Chondrocyte (in vitro differentiated cells): ENCODE results near the gene ARMC8. TPM values are rescaled to one million over a fixed set of nuclear protein-coding genes. Genes with fewer than 3 reads are reported as not detected.
"Not testable (repeated sequence)": the region's sequence is repeated elsewhere in the genome, so short reads cannot be mapped to it uniquely, and the experiment has no call there.

Experiments
- DNase-seq: peaks from one replicate; pipeline ENCODE4 v3.0.0; 2021; ENCODE audit warnings: mixed read lengths, low spot score
- H3K27ac Mint-ChIP-seq: one replicate; pipeline ENCODE4 v1.8.0; 2021; ENCODE audit warnings: mild to moderate bottlenecking, moderate library complexity, mixed read lengths; ENCODE audit not compliant: unreplicated experiment
- H3K27me3 Mint-ChIP-seq: 2 replicates; pipeline ENCODE4 v1.8.0; 2021; ENCODE audit warnings: low read depth, mixed read lengths
- H3K36me3 Mint-ChIP-seq: 2 replicates; pipeline ENCODE4 v1.8.0; 2021; ENCODE audit warnings: low read depth, mixed read lengths
- H3K4me1 Mint-ChIP-seq: 2 replicates; pipeline ENCODE4 v1.8.0; 2021; ENCODE audit warnings: low read depth, mild to moderate bottlenecking, mixed read lengths
- H3K4me3 Mint-ChIP-seq: one replicate; pipeline ENCODE4 v1.8.0; 2021; ENCODE audit warnings: mild to moderate bottlenecking, moderate library complexity, mixed read lengths; ENCODE audit not compliant: unreplicated experiment
- H3K9me3 Mint-ChIP-seq: 2 replicates; pipeline ENCODE4 v1.8.0; 2021; ENCODE audit warnings: low read depth, mixed read lengths
- long read RNA-seq: library from polyadenylated mRNA; stranded (forward); transcript quantifications from one replicate; pipeline ENCODE4 v2.0.0, GENCODE V29; 2021
- total RNA-seq: library from RNA; stranded (reverse); gene quantifications from 3 replicates; pipeline ENCODE4 v1.2.1, GENCODE V29; 2021
- TF ChIP-seq, protein P1 (sequence below): fragments of 200-600 bp; sonication (generic); IDR thresholded peaks from 2 replicates; pipeline ENCODE4 v1.5.0; 2021; ENCODE audit warnings: antibody characterized with exemption, mild to moderate bottlenecking, moderate library complexity

The ARMC8 gene, protein sequence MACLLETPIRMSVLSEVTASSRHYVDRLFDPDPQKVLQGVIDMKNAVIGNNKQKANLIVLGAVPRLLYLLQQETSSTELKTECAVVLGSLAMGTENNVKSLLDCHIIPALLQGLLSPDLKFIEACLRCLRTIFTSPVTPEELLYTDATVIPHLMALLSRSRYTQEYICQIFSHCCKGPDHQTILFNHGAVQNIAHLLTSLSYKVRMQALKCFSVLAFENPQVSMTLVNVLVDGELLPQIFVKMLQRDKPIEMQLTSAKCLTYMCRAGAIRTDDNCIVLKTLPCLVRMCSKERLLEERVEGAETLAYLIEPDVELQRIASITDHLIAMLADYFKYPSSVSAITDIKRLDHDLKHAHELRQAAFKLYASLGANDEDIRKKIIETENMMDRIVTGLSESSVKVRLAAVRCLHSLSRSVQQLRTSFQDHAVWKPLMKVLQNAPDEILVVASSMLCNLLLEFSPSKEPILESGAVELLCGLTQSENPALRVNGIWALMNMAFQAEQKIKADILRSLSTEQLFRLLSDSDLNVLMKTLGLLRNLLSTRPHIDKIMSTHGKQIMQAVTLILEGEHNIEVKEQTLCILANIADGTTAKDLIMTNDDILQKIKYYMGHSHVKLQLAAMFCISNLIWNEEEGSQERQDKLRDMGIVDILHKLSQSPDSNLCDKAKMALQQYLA
- 34.2 to 45.2 TPM (median 40.6 TPM) in 3 replicates for total RNA-seq
- long read RNA-seq, full-length matches to known transcripts: 51 of 117 reads
- long read RNA-seq, partial matches to known transcripts: 4 of 117 reads
- long read RNA-seq, other reads (novel, unspliced or antisense): 62 of 117 reads

DNA sequence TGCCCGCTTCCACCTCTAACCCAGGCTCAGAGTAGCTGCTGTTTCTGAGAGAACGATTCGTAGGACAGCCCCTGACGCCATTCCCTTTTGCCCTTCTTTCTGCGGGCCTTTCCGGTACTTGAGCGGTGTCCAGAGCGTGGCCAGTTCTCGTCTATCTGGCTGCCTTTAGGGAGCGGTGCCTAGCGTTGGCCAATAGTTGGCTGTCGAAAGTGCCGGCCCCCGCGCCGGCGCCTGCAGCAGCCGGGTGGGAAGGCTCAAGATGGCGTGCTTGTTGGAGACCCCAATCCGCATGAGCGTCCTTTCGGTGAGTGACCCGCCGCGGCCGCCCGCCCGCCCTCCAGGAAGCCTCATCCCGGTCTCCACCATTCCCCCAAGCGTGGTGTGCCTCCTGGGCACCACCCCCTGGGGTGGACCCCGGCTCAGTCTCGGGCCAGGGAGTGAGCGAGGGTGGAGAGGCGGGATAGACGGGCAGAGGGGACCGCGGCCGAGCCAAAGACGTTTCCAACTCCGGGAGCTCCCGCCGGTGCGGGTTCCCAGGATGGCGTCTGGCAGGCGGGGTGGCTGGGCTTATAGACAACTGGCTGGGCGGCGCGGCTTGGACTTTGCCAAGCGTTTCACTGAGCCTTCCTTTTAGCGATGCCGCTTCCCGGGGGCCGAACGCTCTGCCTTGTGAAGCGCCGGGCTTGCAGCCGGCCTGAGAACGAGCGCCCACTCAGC, at the start of gene ARMC8:
ARMC8 (plus strand) TSS at position 6 of the 717 bp plus-strand sequence; CDS start at position 260, 254 bp downstream.
- no peak for DNase-seq
- Mint-ChIP-seq H3K36me3 (peaks cover 8% of the 10 kb centered on the region), H3K27me3 (peaks cover 2% of the 10 kb centered on the region), H3K4me3 (peak within 1 kb of the TSS; percentile 92), H3K4me1 (peaks cover 38% of the 10 kb centered on the region), H3K27ac (peak within 1 kb of the TSS; percentile 99), H3K9me3 (no peaks in the 10 kb centered on the region)
- TF ChIP-seq, protein P1, sequence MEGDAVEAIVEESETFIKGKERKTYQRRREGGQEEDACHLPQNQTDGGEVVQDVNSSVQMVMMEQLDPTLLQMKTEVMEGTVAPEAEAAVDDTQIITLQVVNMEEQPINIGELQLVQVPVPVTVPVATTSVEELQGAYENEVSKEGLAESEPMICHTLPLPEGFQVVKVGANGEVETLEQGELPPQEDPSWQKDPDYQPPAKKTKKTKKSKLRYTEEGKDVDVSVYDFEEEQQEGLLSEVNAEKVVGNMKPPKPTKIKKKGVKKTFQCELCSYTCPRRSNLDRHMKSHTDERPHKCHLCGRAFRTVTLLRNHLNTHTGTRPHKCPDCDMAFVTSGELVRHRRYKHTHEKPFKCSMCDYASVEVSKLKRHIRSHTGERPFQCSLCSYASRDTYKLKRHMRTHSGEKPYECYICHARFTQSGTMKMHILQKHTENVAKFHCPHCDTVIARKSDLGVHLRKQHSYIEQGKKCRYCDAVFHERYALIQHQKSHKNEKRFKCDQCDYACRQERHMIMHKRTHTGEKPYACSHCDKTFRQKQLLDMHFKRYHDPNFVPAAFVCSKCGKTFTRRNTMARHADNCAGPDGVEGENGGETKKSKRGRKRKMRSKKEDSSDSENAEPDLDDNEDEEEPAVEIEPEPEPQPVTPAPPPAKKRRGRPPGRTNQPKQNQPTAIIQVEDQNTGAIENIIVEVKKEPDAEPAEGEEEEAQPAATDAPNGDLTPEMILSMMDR: no peak

DNA sequence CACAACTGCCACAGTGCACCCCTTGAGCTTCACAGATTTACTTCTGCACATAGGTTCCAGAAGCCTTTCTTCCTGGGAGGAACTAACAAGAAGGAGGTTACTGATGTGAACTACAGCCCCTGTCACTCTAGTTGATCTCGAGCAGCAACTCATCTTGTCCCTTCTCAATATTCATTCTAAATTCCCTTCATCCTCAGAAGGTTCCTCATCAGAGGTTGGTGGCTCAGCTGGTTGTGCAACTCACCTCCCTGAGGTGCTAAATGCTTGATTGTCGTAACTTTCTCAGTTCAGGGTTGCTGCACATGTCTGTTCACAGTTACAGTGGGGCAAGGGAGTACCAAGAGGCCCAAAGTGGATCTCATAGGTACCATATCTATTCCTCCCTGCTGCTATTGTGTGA, 49.2 kb upstream of the ARMC8 start:
- Mint-ChIP-seq H3K9me3 (no peaks in the 10 kb centered on the region), H3K27ac (no peak overlapping the region), H3K36me3 (no peaks in the 10 kb centered on the region), H3K27me3 (peaks cover 10% of the 10 kb centered on the region), H3K4me1 (no peaks in the 10 kb centered on the region), H3K4me3 (no peak overlapping the region)
- TF ChIP-seq, protein P1: no peak
- DNase-seq: no peak

DNA sequence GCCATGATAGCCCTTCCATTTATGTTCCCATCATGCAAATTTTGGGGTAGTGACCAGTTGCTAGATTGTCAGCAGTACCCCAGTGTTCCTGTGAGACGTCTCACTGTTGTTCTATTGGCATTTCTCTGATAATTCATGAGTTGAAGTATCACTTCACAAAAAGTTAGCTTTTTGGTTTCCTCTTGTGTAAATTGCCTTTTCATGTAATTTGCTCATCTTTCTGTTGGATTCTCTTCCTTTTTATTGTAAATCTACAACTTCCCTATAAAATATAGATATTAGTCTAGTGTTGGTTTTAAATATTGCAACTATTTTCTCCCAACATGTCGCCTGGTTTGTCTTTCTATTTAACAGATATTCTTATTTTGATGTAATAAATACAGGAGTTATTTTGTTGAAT, 47.4 kb upstream of the ARMC8 start:
- Mint-ChIP-seq H3K4me3 (no peak overlapping the region), H3K27ac (no peak overlapping the region), H3K27me3 (peaks cover 9% of the 10 kb centered on the region), H3K4me1 (no peaks in the 10 kb centered on the region), H3K36me3 (peaks cover 1% of the 10 kb centered on the region), H3K9me3 (peaks cover 7% of the 10 kb centered on the region)
- DNase-seq: no peak
- TF ChIP-seq, protein P1: no peak

DNA sequence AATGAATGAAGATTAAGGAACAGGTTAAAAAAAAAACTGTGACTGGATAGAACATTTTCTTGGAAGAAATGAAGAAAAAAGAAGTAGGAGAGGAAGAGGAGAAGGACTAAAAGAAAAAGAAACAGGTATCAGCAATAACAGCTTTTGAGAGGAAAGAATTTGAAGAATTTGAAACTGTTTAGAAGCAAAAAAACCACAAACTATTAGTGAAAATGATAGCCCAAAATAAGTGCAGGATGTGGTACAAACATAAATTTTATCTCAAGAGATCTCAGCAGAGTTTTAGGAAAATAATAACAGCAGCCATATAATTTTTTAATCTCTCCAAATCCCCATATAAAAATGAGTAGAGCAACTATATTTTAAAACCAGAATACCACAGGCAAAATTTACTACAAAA, 46.2 kb upstream of the ARMC8 start:
- Mint-ChIP-seq H3K36me3 (peaks cover 1% of the 10 kb centered on the region), H3K9me3 (peaks cover 7% of the 10 kb centered on the region), H3K27ac (no peak overlapping the region), H3K4me3 (no peak overlapping the region), H3K27me3 (peaks cover 4% of the 10 kb centered on the region), H3K4me1 (no peaks in the 10 kb centered on the region)
- no peak for DNase-seq
- TF ChIP-seq, protein P1: no peak

DNA sequence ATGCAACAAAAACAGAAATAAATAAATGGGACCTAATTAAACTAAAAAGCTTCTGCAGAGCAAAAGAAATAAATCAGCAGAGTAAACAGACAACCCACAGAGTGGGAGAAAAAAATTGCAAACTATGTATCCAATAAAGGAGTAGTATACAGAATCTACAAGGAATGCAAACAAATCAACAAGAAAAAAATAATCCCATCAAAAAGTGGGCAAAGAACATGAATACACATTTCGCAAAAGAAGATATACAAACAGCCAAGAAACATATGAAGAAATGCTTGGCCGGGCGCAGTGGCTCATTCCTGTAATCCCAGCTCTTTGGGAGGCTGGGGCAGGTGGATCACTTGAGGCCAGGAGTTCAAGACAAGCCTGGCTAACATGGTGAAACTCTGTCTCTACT, 44.9 kb upstream of the ARMC8 start:
- not testable (repeated sequence) for H3K36me3 Mint-ChIP-seq, H3K9me3 Mint-ChIP-seq, H3K4me3 Mint-ChIP-seq, H3K27me3 Mint-ChIP-seq, DNase-seq, H3K27ac Mint-ChIP-seq, H3K4me1 Mint-ChIP-seq
